ENCODE results near the gene CCDC88B.

GRCh38 chr11:64349404-64349803 is 9.4 kb downstream of the CCDC88B start:
- TF ChIP-seq, protein P1, sequence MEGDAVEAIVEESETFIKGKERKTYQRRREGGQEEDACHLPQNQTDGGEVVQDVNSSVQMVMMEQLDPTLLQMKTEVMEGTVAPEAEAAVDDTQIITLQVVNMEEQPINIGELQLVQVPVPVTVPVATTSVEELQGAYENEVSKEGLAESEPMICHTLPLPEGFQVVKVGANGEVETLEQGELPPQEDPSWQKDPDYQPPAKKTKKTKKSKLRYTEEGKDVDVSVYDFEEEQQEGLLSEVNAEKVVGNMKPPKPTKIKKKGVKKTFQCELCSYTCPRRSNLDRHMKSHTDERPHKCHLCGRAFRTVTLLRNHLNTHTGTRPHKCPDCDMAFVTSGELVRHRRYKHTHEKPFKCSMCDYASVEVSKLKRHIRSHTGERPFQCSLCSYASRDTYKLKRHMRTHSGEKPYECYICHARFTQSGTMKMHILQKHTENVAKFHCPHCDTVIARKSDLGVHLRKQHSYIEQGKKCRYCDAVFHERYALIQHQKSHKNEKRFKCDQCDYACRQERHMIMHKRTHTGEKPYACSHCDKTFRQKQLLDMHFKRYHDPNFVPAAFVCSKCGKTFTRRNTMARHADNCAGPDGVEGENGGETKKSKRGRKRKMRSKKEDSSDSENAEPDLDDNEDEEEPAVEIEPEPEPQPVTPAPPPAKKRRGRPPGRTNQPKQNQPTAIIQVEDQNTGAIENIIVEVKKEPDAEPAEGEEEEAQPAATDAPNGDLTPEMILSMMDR (IDR thresholded peaks at IDR 0.05; ENCODE audit: borderline replicate concordance, extremely low read depth, low read length, poor library complexity, severe bottlenecking) = no peak
- TF ChIP-seq EZH2 (IDR thresholded peaks at IDR 0.05; ENCODE audit: borderline replicate concordance, low read depth, low read length, severe bottlenecking) = no peak

Measured in DND-41 (cell line).